Small intestine (tissue), 7 donors: ENCODE measurements around the gene CYB5D1. TPM values are rescaled to one million over a fixed set of nuclear protein-coding genes. Genes with fewer than 3 reads are reported as not detected.

Experiments
- DNase-seq, 2 donors: peaks; one replicate each; pipeline versions ENCODE4 v3.0.0 to v3.0.0-alpha.2; 2013
- FAIRE-seq: peaks from 2 replicates; lab custom pipeline; 2012; peaks lifted over from hg19 to GRCh38; lab: Jason Lieb, UNC
- H3K27ac ChIP-seq, 3 donors: one replicate each; pipeline ENCODE4 v1.5.1; 2013; ENCODE audit warnings: low read length in 2 of 3, mild to moderate bottlenecking in 2 of 3, control low read depth in 1 of 3, inconsistent platforms in 1 of 3, low read depth in 1 of 3, moderate library complexity in 1 of 3
- H3K27me3 ChIP-seq, 3 donors: one replicate each; pipeline ENCODE4 v1.6.1; 2013; ENCODE audit warnings: low read length in 3 of 3, inconsistent platforms in 1 of 3; ENCODE audit not compliant: control insufficient read depth in 3 of 3, insufficient read depth in 3 of 3
- H3K36me3 ChIP-seq, 3 donors: one replicate each; pipeline ENCODE4 v1.6.1; 2013; ENCODE audit warnings: low read length in 3 of 3, inconsistent platforms in 1 of 3, low read depth in 1 of 3, mild to moderate bottlenecking in 1 of 3, moderate library complexity in 1 of 3; ENCODE audit not compliant: control insufficient read depth in 3 of 3, insufficient read depth in 2 of 3
- H3K4me1 ChIP-seq, 3 donors: one replicate each; pipeline ENCODE4 v1.6.1; 2013; ENCODE audit warnings: low read length in 2 of 3, inconsistent platforms in 1 of 3, low read depth in 1 of 3, mild to moderate bottlenecking in 1 of 3, moderate library complexity in 1 of 3; ENCODE audit not compliant: control insufficient read depth in 3 of 3, insufficient read depth in 2 of 3
- H3K4me3 ChIP-seq, 3 donors: one replicate each; pipeline ENCODE4 v1.5.1; 2013; ENCODE audit warnings: low read length in 3 of 3, control low read depth in 1 of 3, inconsistent platforms in 1 of 3, low read depth in 1 of 3, mild to moderate bottlenecking in 1 of 3, moderate library complexity in 1 of 3
- H3K9me3 ChIP-seq, 2 donors: one replicate each; pipeline ENCODE4 v1.6.1; 2013; ENCODE audit warnings: low read depth in 1 of 2, low read length in 1 of 2; ENCODE audit not compliant: control insufficient read depth in 2 of 2, insufficient read depth in 1 of 2
- WGBS, 3 donors: extraction: QIAGEN DNeasy Blood & Tissue Kit; methylation state at CpG; one replicate each; pipeline ENCODE4 v1.1.7; 2013; 5-methylcytosine and 5-hydroxymethylcytosine counted together
- polyA plus RNA-seq, 4 donors: library from polyadenylated mRNA; stranded (reverse) in 3 of 4; unstranded in 1 of 4; fragments of 200-250 nt in 3 of 4; fragments of 120-200 nt in 1 of 4; gene quantifications; one replicate each; pipeline versions ENCODE4 v1.2.1 to v1.2.3, GENCODE V29; 2013
- donor health status: healthy with polysubstance abuse.
- donor health status: control.
- donor health status: control.
- donor health status: Bipolar disorder and iron deficiency.
- donor health status: healthy.

Gene CYB5D1
- polyA plus RNA-seq, 4 donors, result 4.9 to 13.0 (median 6.4) TPM

DNA sequence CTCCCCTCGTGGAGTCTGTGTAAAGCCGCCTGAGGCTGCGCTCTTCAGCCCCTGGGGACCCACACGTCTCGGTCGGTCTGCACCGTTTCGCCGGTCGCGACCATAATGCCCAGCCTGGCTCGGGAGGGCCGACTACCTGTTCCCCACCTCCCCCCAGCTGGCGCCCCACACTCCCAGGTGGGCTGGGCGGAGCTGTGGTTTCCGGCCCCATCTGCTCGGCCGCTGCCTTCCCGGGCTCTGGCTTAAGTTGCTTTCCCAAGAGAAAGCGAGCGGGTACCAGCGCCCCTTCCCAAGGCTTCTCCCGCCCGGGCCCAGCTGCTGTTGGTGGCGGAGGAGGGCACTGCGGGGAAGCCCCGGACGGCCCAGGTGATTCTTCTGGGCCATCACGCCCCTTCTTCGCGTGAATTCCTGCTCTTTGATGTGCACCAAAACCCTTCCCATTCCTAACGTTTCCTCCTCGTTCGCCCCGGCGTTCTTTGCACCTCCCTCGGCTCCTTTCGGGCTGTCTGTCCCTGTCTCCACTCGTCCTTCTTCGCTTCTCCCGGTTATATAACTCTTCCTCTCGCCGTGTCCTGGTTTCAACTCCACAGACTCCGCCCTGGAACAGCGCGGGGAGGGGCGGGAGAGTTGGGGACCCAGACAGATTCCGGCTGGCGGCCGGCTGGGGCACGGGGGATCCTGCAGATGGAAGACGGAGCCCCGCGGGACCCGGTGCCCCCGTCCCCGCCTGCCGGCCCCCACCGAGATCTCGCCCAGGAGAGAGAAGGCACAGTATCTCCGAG lies 21.8 kb upstream of the CYB5D1 start:
- no peak for FAIRE-seq
- Histone ChIP-seq H3K4me3 (peak overlapping the region; percentile 61 to 88 (median 61)), H3K4me1 (peaks cover 4 to 57% (median 16%) of the 10 kb centered on the region in 3 donors), H3K27me3 (peaks cover 0 to 5% (median 0%) of the 10 kb centered on the region in 3 donors), H3K9me3 (no peaks in the 10 kb centered on the region), H3K36me3 (peaks cover 0 to 4% (median 0%) of the 10 kb centered on the region in 3 donors), H3K27ac (peak overlapping the region; percentile 94 to 99 (median 98))
- WGBS, 3 donors, result 0% methylated on average over 55 to 61 of the region's 61 CpGs
- peak; percentile 87 to 88 for DNase-seq

DNA sequence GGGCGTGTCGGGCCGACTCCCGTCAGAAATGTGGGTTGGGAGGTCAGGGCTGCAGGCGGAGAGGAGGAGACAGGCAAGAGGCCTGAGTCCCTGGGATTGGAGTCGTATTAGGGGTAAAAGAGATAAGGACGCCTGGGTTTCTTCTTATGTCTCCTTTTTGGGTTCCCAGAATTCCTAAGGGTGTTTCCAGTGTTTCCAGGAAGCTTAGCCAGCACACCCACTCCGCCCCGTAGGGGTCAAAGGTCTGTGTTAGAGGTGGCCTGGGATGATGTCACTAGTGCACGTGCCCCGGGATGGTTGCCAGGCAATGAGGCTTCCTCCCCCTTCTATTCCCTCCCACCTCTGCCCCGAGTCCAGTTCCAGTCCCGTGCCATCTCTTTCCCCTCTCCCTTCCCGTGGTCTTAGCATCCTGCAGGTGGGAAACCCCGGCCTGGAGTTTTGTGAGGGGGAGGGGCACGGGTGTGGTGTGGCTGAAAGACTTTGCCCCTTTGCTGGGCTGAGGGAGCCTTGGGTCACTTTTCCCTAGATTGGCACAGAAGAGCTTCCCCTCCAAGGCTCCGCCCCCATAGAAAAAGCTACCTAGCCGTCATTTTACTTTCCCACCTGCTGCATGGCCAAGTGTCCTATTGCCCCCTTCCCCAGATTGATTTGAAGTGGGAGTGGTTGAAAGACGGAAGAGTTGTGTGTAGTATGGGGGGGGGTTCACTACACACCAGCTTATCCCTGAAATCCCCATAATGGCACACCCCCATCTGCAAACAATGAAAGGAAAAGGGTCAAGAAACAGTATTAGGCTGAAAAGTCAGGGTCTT lies 21.0 kb upstream of the CYB5D1 start:
- FAIRE-seq (no peak), DNase-seq (peak; percentile 99 to 100)
- H3K36me3 ChIP-seq, result peaks cover 0 to 4% (median 0%) of the 10 kb centered on the region in 3 donors
- peaks cover 4 to 61% (median 16%) of the 10 kb centered on the region in 3 donors for H3K4me1 ChIP-seq
- peak overlapping the region; percentile 94 to 99 (median 98) for H3K27ac ChIP-seq
- WGBS, 3 donors, result 0 to 5% (median 2%) methylated on average over 19 of the region's 19 CpGs
- no peaks in the 10 kb centered on the region for H3K9me3 ChIP-seq
- H3K4me3 ChIP-seq, result peak overlapping the region; percentile 61 to 88 (median 61)
- H3K27me3 ChIP-seq, result no peaks in the 10 kb centered on the region

DNA sequence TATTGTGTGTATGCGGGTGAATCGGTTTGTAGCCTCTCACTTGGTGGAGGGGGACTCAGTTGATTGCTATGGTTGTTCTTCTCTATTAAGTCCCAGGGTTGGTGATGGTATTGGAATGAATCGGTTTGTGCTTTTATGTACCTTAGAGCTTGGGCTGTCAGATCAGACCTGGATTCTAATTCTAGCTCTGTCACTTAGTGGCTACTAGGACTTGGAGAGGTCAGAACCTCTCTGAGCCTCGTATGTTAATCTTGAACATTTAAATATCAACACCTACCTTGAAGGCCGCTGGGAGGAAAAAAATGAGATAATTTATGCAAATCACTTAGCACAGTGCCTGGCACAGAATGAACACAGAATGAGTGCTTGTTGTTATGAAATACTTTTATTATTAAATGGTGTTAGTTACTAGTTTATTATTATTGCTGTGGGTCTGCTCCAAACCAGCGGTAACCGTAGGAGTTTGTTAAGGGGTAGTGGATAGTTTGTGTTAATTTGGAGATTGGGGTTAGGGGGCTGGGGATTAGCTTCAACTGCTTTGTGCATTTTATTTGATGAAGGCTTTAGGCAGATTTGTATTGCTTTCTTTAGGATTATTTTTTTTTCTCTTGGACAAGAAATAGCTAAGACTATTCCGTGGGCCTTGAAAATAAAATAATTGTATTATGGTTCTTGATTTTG lies 20.3 kb upstream of the CYB5D1 start:
- H3K36me3 ChIP-seq, result peaks cover 0 to 4% (median 0%) of the 10 kb centered on the region in 3 donors
- H3K27ac ChIP-seq, result peak overlapping the region; percentile 94 to 99 (median 98)
- DNase-seq (peak in 1 of 2 donors; percentile 77), FAIRE-seq (no peak)
- no peaks in the 10 kb centered on the region for H3K27me3 ChIP-seq
- 4 to 10% (median 7%) methylated on average over 8 of the region's 8 CpGs for WGBS, 3 donors
- H3K4me1 ChIP-seq, result peaks cover 4 to 61% (median 16%) of the 10 kb centered on the region in 3 donors
- H3K9me3 ChIP-seq, result no peaks in the 10 kb centered on the region
- peak overlapping the region in 2 of 3 donors; percentile 50 to 61 for H3K4me3 ChIP-seq

DNA sequence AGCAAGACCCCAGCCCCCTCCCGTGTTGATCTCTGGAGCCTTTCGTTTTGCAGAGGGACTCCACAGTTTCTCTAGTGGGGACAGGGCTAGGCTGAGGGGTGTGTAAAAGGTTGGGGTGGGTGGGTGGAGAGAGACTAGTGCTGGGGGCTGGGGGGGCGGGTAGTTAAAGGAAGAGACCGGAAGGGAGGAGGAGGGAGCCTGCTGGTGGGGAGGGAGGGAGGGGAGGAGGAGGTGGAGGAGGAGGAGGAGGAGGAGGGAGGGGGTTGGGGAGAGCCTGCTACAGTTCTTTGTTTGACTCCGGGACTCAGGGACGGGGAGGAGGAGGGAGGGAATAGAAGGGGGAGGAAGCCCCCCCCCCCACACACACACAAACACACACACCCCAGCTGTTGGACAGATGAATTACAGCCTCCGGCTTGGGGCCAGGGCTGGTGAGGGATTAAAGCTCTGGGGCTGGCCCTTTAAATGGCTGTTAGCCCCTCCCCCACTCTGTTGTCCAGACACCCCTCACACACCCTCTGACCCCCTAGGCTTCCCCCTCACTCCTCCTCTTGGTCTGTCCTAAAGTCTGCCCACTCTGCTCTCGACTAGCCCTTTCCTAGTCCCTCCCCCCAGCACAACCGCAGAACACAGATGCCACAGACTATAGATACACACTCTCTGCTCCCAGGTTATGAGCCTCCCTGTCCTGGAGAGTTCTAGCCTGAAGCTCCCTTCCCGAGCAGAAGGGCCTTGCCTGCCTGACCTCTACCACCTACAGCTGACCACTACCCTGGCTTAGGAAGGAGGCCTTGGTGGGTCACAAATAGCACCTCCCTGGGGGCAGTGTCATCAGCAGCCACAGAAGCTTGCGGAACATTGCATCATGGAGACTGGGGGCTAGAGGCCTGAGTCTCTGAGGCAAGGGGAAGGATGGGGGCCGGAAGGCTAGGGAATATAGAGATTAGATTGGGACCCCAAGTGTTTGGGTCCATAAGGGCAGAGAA lies 19.4 kb upstream of the CYB5D1 start:
- FAIRE-seq, result no peak
- Histone ChIP-seq H3K36me3 (peaks cover 0 to 4% (median 0%) of the 10 kb centered on the region in 3 donors), H3K27ac (peak overlapping the region; percentile 45 to 99 (median 69)), H3K9me3 (no peaks in the 10 kb centered on the region), H3K27me3 (no peaks in the 10 kb centered on the region), H3K4me1 (peaks cover 4 to 63% (median 16%) of the 10 kb centered on the region in 3 donors), H3K4me3 (peak overlapping the region in 2 of 3 donors; percentile 50 to 61)
- peak; percentile 67 to 72 for DNase-seq
- WGBS, 3 donors, result 18 to 26% (median 22%) methylated on average over 8 to 11 of the region's 12 CpGs

DNA sequence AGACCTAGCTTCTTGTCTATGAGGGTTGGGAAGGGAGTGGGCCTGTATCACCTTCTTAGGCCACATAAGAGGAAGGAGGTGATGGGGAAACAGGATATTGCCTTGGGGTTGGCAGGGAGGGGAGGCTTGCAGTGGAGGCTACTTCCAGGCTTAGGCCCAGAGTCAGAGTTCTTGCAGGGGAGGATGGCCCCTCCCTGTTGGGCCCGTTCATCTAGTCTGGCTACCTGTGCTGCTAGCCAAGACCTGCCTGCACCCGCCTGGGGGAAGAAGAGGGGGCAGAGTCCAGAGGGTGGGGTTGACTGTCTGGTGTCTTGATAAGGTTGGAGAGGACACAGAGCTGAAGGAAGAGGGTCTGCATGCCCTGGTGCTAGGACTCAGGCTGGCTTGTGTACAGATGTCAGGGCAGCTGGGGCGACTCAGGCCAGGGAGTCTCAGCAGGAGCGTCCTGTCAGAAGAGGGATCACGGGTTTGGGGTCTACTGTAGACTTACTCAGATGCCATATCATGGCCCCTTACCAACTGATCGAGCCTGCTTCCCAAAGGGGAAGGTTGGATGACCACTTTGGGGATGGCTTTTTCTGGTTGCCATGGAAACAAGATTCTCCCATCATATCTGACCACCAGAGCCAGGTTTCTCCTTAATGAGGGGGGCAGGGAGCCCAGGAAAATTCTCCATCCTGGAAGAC lies 18.5 kb upstream of the CYB5D1 start:
- DNase-seq (peak; percentile 74 to 85), FAIRE-seq (no peak)
- H3K9me3 ChIP-seq, result no peaks in the 10 kb centered on the region
- H3K27ac ChIP-seq, result peak overlapping the region; percentile 45 to 99 (median 67)
- peak overlapping the region in 1 of 3 donors; percentile 50 for H3K4me3 ChIP-seq
- WGBS, 3 donors, result 19 to 47% (median 38%) methylated on average over 6 of the region's 6 CpGs
- H3K36me3 ChIP-seq, result peaks cover 0 to 4% (median 0%) of the 10 kb centered on the region in 3 donors
- no peaks in the 10 kb centered on the region for H3K27me3 ChIP-seq
- H3K4me1 ChIP-seq, result peaks cover 4 to 58% (median 16%) of the 10 kb centered on the region in 3 donors

DNA sequence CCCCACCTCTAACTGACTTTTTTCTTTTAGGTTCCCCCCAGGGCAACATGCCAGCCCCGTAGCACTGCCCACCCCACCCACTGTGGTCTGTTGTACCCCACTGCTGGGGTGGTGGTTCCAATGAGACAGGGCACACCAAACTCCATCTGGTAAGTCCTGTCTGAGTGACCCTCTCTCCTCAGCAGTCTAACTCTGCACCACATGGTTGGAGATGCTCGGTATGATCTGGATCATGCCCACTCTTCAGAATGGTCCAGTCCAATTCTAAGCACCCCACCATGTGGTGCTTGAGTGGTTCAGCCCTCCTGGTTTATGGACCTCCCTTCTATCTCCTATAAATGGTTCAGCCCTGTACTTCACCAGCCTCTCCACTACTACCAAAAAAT lies 17.9 kb upstream of the CYB5D1 start:
- Histone ChIP-seq H3K27me3 (no peaks in the 10 kb centered on the region), H3K4me1 (peaks cover 4 to 54% (median 16%) of the 10 kb centered on the region in 3 donors), H3K36me3 (peaks cover 0 to 4% (median 0%) of the 10 kb centered on the region in 3 donors), H3K9me3 (no peaks in the 10 kb centered on the region), H3K27ac (peak overlapping the region; percentile 41 to 99 (median 67)), H3K4me3 (no peak overlapping the region)
- FAIRE-seq (no peak), DNase-seq (no peak)
- 19 to 44% (median 43%) methylated on average over 2 of the region's 2 CpGs for WGBS, 3 donors

DNA sequence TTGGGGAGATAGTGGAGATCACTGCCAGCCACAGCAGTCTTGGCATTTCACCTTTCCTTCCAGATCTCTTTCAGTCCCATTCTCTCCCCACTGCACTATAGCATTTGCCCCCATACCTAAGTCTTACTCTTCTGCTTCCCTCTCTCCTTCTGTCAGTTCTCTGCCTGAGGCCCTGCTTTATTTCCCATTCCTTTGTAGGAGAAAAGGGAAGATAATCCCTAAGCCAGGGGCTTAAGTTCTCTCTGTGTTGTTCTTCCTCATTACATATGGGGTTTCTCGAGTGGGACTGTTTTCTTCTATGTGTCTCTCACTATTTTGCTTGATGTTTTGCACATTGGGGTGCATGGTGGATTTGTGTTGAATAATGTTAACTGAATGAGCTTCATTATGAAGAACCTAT lies 17.4 kb upstream of the CYB5D1 start:
- H3K27me3 ChIP-seq, result no peaks in the 10 kb centered on the region
- peaks cover 4 to 60% (median 20%) of the 10 kb centered on the region in 3 donors for H3K4me1 ChIP-seq
- H3K9me3 ChIP-seq, result no peaks in the 10 kb centered on the region
- peaks cover 0 to 10% (median 0%) of the 10 kb centered on the region in 3 donors for H3K36me3 ChIP-seq
- peak overlapping the region; percentile 94 to 99 (median 96) for H3K27ac ChIP-seq
- WGBS, 3 donors, result 32 to 57% (median 54%) methylated on average over 1 of the region's 1 CpG
- no peak for DNase-seq
- FAIRE-seq, result no peak
- no peak overlapping the region for H3K4me3 ChIP-seq
